Measurements from ENCODE around the gene RABL3. TPM values are rescaled to one million over a fixed set of nuclear protein-coding genes. Genes with fewer than 3 reads are reported as not detected.

Gene RABL3
- total RNA-seq, 1 donor from 2014 or later = 17.1 TPM

DNA sequence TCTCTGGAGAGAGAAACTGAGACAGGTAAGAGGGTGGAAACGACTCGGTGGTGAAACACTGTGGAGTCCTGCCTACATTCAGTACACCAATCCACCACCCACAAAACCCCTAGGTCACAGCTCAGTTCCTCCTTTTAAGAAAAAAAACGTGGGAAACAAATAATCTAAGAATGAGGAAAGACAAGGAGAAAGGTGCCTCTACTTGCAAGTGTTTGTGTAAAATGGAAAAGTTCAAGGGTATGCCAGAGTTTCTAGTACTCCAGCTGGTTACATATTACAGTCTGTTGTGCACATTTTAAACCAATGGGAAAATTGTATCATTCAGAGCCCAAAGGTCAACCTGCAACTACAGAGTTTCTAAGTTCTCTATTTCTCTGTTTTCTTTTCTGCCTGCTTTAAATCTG lies 92.5 kb downstream of the RABL3 start:
- H3K27ac Mint-ChIP-seq (ENCODE audit: unreplicated experiment) = no peak overlapping the region
- H3K4me3 Mint-ChIP-seq (ENCODE audit: unreplicated experiment) = no peak overlapping the region
- H3K36me3 Mint-ChIP-seq (ENCODE audit: low read depth) = no peaks in the 10 kb centered on the region
- H3K27me3 Mint-ChIP-seq (ENCODE audit: low read depth) = no peaks in the 10 kb centered on the region
- TF ChIP-seq, protein P1, sequence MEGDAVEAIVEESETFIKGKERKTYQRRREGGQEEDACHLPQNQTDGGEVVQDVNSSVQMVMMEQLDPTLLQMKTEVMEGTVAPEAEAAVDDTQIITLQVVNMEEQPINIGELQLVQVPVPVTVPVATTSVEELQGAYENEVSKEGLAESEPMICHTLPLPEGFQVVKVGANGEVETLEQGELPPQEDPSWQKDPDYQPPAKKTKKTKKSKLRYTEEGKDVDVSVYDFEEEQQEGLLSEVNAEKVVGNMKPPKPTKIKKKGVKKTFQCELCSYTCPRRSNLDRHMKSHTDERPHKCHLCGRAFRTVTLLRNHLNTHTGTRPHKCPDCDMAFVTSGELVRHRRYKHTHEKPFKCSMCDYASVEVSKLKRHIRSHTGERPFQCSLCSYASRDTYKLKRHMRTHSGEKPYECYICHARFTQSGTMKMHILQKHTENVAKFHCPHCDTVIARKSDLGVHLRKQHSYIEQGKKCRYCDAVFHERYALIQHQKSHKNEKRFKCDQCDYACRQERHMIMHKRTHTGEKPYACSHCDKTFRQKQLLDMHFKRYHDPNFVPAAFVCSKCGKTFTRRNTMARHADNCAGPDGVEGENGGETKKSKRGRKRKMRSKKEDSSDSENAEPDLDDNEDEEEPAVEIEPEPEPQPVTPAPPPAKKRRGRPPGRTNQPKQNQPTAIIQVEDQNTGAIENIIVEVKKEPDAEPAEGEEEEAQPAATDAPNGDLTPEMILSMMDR (IDR thresholded peaks at IDR 0.05) = no peak
- DNase-seq (ENCODE audit: low spot score) = no peak
- H3K4me1 Mint-ChIP-seq (ENCODE audit: low read depth) = peaks cover 35% of the 10 kb centered on the region
- H3K9me3 Mint-ChIP-seq (ENCODE audit: low read depth) = no peaks in the 10 kb centered on the region

DNA sequence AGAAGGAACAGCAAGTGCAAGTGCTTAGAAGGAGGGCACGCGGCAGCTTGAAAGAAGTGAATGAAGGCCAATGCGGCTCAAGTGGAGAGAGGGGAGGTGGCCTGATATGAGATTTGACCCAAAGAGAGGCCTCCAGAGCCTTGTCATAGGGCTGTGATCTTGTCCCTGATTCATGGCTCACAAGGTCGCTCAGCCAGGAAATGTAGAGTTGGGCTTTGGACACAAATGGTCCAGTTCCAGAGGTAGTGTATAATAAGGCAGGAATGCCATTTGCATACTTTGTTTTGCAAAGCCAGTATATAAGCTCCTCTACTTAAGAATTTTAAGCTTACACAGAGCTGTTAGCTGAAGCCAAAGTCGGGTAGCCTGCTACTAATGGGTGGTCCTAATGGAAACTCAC lies 94.0 kb downstream of the RABL3 start:
- TF ChIP-seq, protein P1 (IDR thresholded peaks at IDR 0.05) = no peak
- Mint-ChIP-seq H3K4me3 (ENCODE audit: unreplicated experiment) (no peak overlapping the region), H3K9me3 (ENCODE audit: low read depth) (no peaks in the 10 kb centered on the region)

DNA sequence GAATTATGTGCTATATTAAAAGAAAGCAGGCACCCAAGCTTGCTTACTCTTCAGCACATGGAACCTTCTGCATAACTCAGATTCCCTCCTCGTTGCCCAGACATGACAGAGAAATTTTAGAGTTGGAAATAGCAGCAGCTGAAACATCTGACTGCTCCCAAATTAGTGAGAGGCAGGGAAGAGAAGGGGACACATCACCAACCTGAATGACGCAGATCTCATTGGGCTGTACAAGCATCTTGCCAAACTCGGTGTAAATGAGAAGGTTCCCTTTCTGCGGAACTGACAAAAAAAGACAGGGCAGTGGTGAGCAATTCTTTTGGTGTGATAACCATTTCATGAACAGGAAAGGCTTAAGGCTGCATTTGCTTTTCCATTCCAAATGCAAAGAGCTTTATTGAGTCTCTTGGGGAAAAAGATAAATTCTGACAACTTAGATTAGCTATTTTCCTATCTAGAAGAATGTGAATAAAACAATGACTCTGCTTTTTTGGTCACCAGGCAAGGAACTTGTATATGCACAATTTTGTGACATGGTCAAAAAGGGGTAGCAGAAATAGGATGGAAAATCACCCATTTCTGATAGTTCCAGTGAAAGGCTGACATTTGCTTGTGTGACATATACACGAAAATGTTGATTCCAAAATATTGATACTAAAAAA lies 95.4 kb downstream of the RABL3 start:
- H3K36me3 Mint-ChIP-seq (ENCODE audit: low read depth) = no peaks in the 10 kb centered on the region
- H3K9me3 Mint-ChIP-seq (ENCODE audit: low read depth) = no peaks in the 10 kb centered on the region

More for the DNA sequence above, 94.0 kb downstream of the RABL3 start:
- no peak for DNase-seq (ENCODE audit: low spot score)
- Mint-ChIP-seq H3K4me1 (ENCODE audit: low read depth) (peaks cover 40% of the 10 kb centered on the region), H3K36me3 (ENCODE audit: low read depth) (no peaks in the 10 kb centered on the region), H3K27ac (ENCODE audit: unreplicated experiment) (no peak overlapping the region), H3K27me3 (ENCODE audit: low read depth) (no peaks in the 10 kb centered on the region)

DNA sequence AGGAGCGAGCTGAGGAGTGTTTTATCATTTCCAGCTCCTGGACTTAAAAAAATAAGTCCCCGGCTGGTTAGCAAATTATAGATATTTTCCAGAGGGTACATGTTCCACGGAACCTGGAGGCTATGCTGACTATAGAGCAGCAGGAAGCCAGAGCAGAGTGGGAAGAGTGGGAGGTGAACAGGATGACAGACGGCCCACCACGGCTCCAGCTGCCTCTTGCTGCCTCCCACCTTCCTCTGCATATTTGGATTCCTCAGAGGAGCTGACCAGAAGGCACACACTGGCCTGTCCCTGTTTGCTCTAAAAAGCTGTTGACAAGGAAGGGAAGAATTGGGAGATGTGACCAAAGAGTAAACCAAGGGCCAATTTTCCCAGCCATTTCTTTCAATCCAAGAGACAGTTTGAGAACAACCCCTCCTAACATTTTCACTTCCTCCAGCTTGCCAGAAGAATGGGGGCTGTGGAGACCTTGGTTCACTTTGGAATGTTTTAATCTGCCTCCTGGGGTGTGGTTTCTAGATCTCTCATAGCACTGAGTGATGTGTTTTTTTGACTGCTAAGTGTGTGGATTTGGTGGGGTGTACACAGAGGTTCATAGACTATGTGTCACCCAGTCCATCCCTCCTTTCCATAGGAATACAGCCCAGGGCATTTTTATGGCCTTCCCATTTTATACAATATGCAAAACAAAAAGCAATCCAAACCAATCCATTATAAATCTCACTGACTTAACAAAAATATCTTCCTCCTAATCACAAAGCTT lies 97.1 kb downstream of the RABL3 start:
- peaks cover 28% of the 10 kb centered on the region for H3K4me1 Mint-ChIP-seq (ENCODE audit: low read depth)
- TF ChIP-seq, protein P1 (IDR thresholded peaks at IDR 0.05) = no peak
- H3K27ac Mint-ChIP-seq (ENCODE audit: unreplicated experiment) = no peak overlapping the region
- no peaks in the 10 kb centered on the region for H3K9me3 Mint-ChIP-seq (ENCODE audit: low read depth)
- H3K4me3 Mint-ChIP-seq (ENCODE audit: unreplicated experiment) = no peak overlapping the region
- H3K27me3 Mint-ChIP-seq (ENCODE audit: low read depth) = no peaks in the 10 kb centered on the region
- no peaks in the 10 kb centered on the region for H3K36me3 Mint-ChIP-seq (ENCODE audit: low read depth)
- DNase-seq (ENCODE audit: low spot score) = no peak

More for the DNA sequence above, 95.4 kb downstream of the RABL3 start:
- Mint-ChIP-seq H3K27ac (ENCODE audit: unreplicated experiment) (no peak overlapping the region), H3K4me3 (ENCODE audit: unreplicated experiment) (no peak overlapping the region), H3K4me1 (ENCODE audit: low read depth) (peaks cover 30% of the 10 kb centered on the region), H3K27me3 (ENCODE audit: low read depth) (no peaks in the 10 kb centered on the region)
- no peak for DNase-seq (ENCODE audit: low spot score)
- TF ChIP-seq, protein P1 (IDR thresholded peaks at IDR 0.05) = no peak

DNA sequence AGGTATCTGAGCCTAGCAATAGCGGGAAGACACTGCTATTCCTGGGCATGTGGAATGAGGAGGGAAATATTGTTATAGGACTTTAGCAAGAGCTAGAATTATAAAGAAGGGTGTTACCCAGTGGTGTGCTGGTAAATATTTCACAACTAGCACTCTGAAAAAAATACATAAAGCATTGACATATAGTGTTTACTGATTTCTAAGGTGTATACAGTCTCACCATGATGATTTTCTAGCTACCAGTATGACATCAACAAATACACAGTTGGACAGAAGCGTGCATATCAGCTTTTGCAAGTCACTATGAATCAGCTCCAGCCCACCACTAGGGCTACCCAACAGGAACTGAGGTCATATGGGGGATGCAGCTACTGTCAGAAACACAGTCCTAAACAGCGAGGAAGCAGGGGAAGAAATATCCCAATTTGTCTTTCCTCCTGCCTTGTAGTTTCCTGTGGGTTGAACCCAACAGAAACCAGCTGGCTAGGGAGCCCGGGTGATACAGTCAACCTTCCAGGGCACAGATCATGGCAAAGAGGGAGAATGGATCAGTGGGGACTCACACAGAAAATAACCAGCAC lies 99.9 kb downstream of the RABL3 start:
- Mint-ChIP-seq H3K4me1 (ENCODE audit: low read depth) (peaks cover 25% of the 10 kb centered on the region), H3K27me3 (ENCODE audit: low read depth) (no peaks in the 10 kb centered on the region), H3K36me3 (ENCODE audit: low read depth) (no peaks in the 10 kb centered on the region), H3K27ac (ENCODE audit: unreplicated experiment) (no peak overlapping the region), H3K9me3 (ENCODE audit: low read depth) (no peaks in the 10 kb centered on the region), H3K4me3 (ENCODE audit: unreplicated experiment) (no peak overlapping the region)
- TF ChIP-seq, protein P1 (IDR thresholded peaks at IDR 0.05) = no peak
- DNase-seq (ENCODE audit: low spot score) = no peak

Data from chondrocyte (in vitro differentiated cells).